CD14-positive monocyte (primary cell): Measurements from ENCODE around the gene SLC25A13. TPM values are rescaled to one million over a fixed set of nuclear protein-coding genes. Genes with fewer than 3 reads are reported as not detected.
A peak's percentile ranks its signal among the peaks of the same experiment; 100 is the strongest.

Experiments used
- DNase-seq, 3 donors: peaks; one replicate each; pipeline ENCODE4 v3.0.0-alpha.2; 2011 to 2022
- H2AFZ ChIP-seq: 2 replicates; pipeline ENCODE4 v1.6.0; 2012; ENCODE audit warnings: mild to moderate bottlenecking, low read depth, low read length, inconsistent platforms; ENCODE audit not compliant: insufficient read depth, poor library complexity, severe bottlenecking
- H3K27ac ChIP-seq, 2 donors: 1 replicate in 1 of 2; 2 replicates in 1 of 2; pipeline ENCODE4 v1.5.1; 2012 to 2013; ENCODE audit warnings: low read length in 2 of 2, control low read depth in 1 of 2, inconsistent platforms in 1 of 2, low read depth in 1 of 2, mild to moderate bottlenecking in 1 of 2
- H3K27me3 ChIP-seq, 2 donors: one replicate each; pipeline versions ENCODE4 v1.6.0 to v1.6.1; 2011 to 2013; ENCODE audit warnings: low read length in 2 of 2; ENCODE audit not compliant: control insufficient read depth in 2 of 2, insufficient read depth in 2 of 2
- H3K36me3 ChIP-seq, 2 donors: replicated peaks in 1 of 2; 1 replicate in 1 of 2; 2 replicates in 1 of 2; pipeline versions ENCODE4 v1.5.1 to v1.6.1; 2012 to 2013; ENCODE audit warnings: low read length in 2 of 2, control low read depth in 1 of 2, inconsistent platforms in 1 of 2, mild to moderate bottlenecking in 1 of 2; ENCODE audit not compliant: insufficient read depth in 2 of 2, control insufficient read depth in 1 of 2
- H3K4me1 ChIP-seq, 2 donors: 1 replicate in 1 of 2; 2 replicates in 1 of 2; pipeline versions ENCODE4 v1.5.1 to v1.6.1; 2012 to 2013; ENCODE audit warnings: low read length in 2 of 2, control low read depth in 1 of 2, inconsistent platforms in 1 of 2, mild to moderate bottlenecking in 1 of 2, moderate library complexity in 1 of 2; ENCODE audit not compliant: insufficient read depth in 2 of 2, control insufficient read depth in 1 of 2
- H3K4me2 ChIP-seq: replicated peaks from 2 replicates; pipeline ENCODE3; 2012; ENCODE audit warnings: low read length, moderate library complexity, mild to moderate bottlenecking; ENCODE audit not compliant: poor library complexity, severe bottlenecking; ENCODE audit errors: extremely low read depth
- H3K4me3 ChIP-seq, 3 experiments: fragments of 200-600 bp in 1 of 3; sonication (generic) in 1 of 3; replicated peaks in 1 of 3; 1 replicate in 2 of 3; 2 replicates in 1 of 3; pipeline ENCODE4 v1.5.1; 2011 to 2013; ENCODE audit warnings: low read length in 3 of 3, mild to moderate bottlenecking in 3 of 3, control low read depth in 2 of 3, low read depth in 2 of 3, inconsistent platforms in 1 of 3, moderate library complexity in 1 of 3
- H3K79me2 ChIP-seq: 2 replicates; pipeline ENCODE4 v1.6.0; 2012; ENCODE audit warnings: mild to moderate bottlenecking, control low read depth, inconsistent platforms, low read length, moderate library complexity; ENCODE audit not compliant: insufficient read depth
- H3K9ac ChIP-seq: 2 replicates; pipeline ENCODE4 v1.6.0; 2017; ENCODE audit warnings: low read length, mild to moderate bottlenecking; ENCODE audit not compliant: insufficient read depth, poor library complexity, severe bottlenecking
- H3K9me3 ChIP-seq, 2 donors: replicated peaks in 1 of 2; 1 replicate in 1 of 2; 2 replicates in 1 of 2; pipeline versions ENCODE4 v1.5.1 to v1.6.1; 2012 to 2013; ENCODE audit warnings: low read length in 2 of 2, control low read depth in 1 of 2; ENCODE audit not compliant: control insufficient read depth in 1 of 2, insufficient read depth in 1 of 2
- H4K20me1 ChIP-seq: 2 replicates; pipeline ENCODE4 v1.6.0; 2012; ENCODE audit warnings: mild to moderate bottlenecking, low read length, control low read depth, moderate library complexity; ENCODE audit not compliant: insufficient read depth
- H3K27ac Mint-ChIP-seq, 7 donors: one replicate each; pipeline ENCODE4 v1.8.0; 2020; ENCODE audit warnings: mild to moderate bottlenecking in 7 of 7, mixed read lengths in 7 of 7, moderate library complexity in 6 of 7, inconsistent platforms in 2 of 7
- H3K27me3 Mint-ChIP-seq, 3 donors: one replicate each; pipeline ENCODE4 v1.8.0; 2021 to 2022; ENCODE audit warnings: low read depth in 3 of 3, mild to moderate bottlenecking in 3 of 3, mixed read lengths in 3 of 3, moderate library complexity in 3 of 3, inconsistent platforms in 1 of 3
- H3K36me3 Mint-ChIP-seq, 2 donors: one replicate each; pipeline ENCODE4 v1.8.0; 2020; ENCODE audit warnings: mixed read lengths in 2 of 2, inconsistent platforms in 1 of 2, mild to moderate bottlenecking in 1 of 2
- H3K4me1 Mint-ChIP-seq: one replicate; pipeline ENCODE4 v1.8.0; 2020; ENCODE audit warnings: mild to moderate bottlenecking, mixed read lengths
- H3K4me3 Mint-ChIP-seq, 2 donors: one replicate each; pipeline ENCODE4 v1.8.0; 2020; ENCODE audit warnings: mild to moderate bottlenecking in 2 of 2, mixed read lengths in 2 of 2, moderate library complexity in 1 of 2
- H3K9me3 Mint-ChIP-seq, 7 donors: one replicate each; pipeline ENCODE4 v1.8.0; 2020 to 2022; ENCODE audit warnings: mixed read lengths in 7 of 7, mild to moderate bottlenecking in 6 of 7, moderate library complexity in 6 of 7, inconsistent platforms in 2 of 7
- WGBS: methylation state at CpG from one replicate; pipeline ENCODE4 v1.1.5; 2013; ENCODE audit warnings: missing lambda C conversion rate; ENCODE audit not compliant: insufficient coverage; 5-methylcytosine and 5-hydroxymethylcytosine counted together
- intact Hi-C, 2 donors: fragments of 100-400 bp; cut with micrococcal nuclease; formaldehyde crosslinking; loops; one replicate each; pipeline versions ENCODE4 v1.15.0 to v1.15.1; 2023
- polyA plus RNA-seq, 3 donors: library from polyadenylated mRNA; depleted of rRNA in 1 of 3; unstranded in 2 of 3; stranded (reverse) in 1 of 3; fragments of 300-500 nt in 2 of 3; fragments of >200 nt in 1 of 3; fragmentation: Illumina TruSeq in 2 of 3; gene quantifications; 1 replicate in 2 of 3; 2 replicates in 1 of 3; pipeline ENCODE4 v1.2.3, GENCODE V29; 2012 to 2021
- TF ChIP-seq, protein P1 (sequence below): fragments of 200-600 bp; IDR thresholded peaks from one replicate; pipeline ENCODE4 v1.8.0; 2022; ENCODE audit warnings: antibody characterized with exemption, mild to moderate bottlenecking

The SLC25A13 gene
- polyA plus RNA-seq, 3 donors: 12.7 to 15.7 (median 14.4) TPM

DNA sequence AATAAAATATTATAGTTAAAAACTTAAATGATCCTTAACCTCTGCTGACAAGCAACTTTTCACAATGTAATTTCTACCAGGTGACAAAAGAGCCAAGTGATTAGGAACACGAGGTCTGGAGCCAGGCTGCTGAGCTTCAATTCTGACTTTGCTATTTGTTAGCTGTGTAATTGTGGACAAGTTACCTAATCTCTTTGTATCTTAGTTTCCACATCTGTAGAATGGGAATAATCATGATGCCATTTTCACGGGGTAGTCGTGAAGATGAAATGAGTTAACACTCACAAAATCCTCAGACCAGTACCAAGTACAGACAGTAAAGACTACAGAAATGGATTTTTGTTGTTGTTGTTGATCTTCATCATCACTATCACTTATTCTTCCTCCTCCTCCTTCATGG, 144.5 kb downstream of the SLC25A13 start:
- H3K27me3 Mint-ChIP-seq: no peaks in the 10 kb centered on the region
- no peak overlapping the region for H2AFZ ChIP-seq
- no peak for DNase-seq
- intact Hi-C loops: no loop called here
- no peak overlapping the region for H3K27ac ChIP-seq
- H3K9me3 ChIP-seq: no peaks in the 10 kb centered on the region
- peaks cover 49 to 59% of the 10 kb centered on the region in 2 donors for H3K36me3 Mint-ChIP-seq
- WGBS: no CpG with 5 or more reads among the region's 3 CpGs
- no peak overlapping the region for H3K4me3 ChIP-seq
- H3K4me2 ChIP-seq: no peak overlapping the region
- TF ChIP-seq, protein P1, sequence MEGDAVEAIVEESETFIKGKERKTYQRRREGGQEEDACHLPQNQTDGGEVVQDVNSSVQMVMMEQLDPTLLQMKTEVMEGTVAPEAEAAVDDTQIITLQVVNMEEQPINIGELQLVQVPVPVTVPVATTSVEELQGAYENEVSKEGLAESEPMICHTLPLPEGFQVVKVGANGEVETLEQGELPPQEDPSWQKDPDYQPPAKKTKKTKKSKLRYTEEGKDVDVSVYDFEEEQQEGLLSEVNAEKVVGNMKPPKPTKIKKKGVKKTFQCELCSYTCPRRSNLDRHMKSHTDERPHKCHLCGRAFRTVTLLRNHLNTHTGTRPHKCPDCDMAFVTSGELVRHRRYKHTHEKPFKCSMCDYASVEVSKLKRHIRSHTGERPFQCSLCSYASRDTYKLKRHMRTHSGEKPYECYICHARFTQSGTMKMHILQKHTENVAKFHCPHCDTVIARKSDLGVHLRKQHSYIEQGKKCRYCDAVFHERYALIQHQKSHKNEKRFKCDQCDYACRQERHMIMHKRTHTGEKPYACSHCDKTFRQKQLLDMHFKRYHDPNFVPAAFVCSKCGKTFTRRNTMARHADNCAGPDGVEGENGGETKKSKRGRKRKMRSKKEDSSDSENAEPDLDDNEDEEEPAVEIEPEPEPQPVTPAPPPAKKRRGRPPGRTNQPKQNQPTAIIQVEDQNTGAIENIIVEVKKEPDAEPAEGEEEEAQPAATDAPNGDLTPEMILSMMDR: no peak
- peaks cover 0 to 1% (median 0%) of the 10 kb centered on the region in 7 donors for H3K9me3 Mint-ChIP-seq
- no peaks in the 10 kb centered on the region for H3K4me1 Mint-ChIP-seq
- H4K20me1 ChIP-seq: no peaks in the 10 kb centered on the region
- peak overlapping the region in 1 of 7 donors; percentile 76 for H3K27ac Mint-ChIP-seq
- no peak overlapping the region for H3K9ac ChIP-seq
- no peaks in the 10 kb centered on the region for H3K27me3 ChIP-seq
- peaks cover 35 to 78% of the 10 kb centered on the region in 2 donors for H3K36me3 ChIP-seq
- H3K4me1 ChIP-seq: no peaks in the 10 kb centered on the region
- no peaks in the 10 kb centered on the region for H3K79me2 ChIP-seq
- no peak overlapping the region for H3K4me3 Mint-ChIP-seq

DNA sequence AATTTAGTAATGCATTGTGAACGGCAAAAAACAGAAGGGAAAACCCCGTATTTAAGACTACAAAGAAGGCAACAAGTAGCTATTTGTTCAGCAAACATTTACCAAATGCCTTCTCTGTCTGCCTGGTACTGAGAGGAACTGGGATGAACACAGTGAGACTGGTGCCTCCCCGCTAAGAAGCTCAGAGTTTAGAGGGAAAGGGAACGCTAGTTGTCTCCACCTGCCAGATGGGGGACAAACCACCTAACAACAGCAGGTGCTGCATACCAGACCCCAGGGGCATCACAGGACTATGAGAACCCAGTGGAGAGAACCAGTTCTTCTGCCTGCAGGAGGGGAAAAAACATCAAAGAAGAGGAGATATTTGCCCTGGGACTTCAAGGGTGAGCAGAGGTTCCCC, 147.1 kb downstream of the SLC25A13 start:
- H3K4me3 Mint-ChIP-seq: no peak overlapping the region
- H3K27ac Mint-ChIP-seq: peak overlapping the region in 2 of 7 donors; percentile 8 to 14
- H3K9me3 Mint-ChIP-seq: peaks cover 0 to 1% (median 0%) of the 10 kb centered on the region in 7 donors
- H3K36me3 ChIP-seq: peaks cover 33 to 78% of the 10 kb centered on the region in 2 donors
- no peak overlapping the region for H2AFZ ChIP-seq
- no peaks in the 10 kb centered on the region for H3K27me3 ChIP-seq
- H3K4me2 ChIP-seq: no peak overlapping the region
- no peaks in the 10 kb centered on the region for H3K4me1 ChIP-seq
- no peaks in the 10 kb centered on the region for H3K4me1 Mint-ChIP-seq
- no peaks in the 10 kb centered on the region for H3K27me3 Mint-ChIP-seq
- intact Hi-C loops: no loop called here
- no peak overlapping the region for H3K27ac ChIP-seq
- TF ChIP-seq, protein P1: no peak
- WGBS: 100% methylated on average over 1 of the region's 4 CpGs
- H3K36me3 Mint-ChIP-seq: peaks cover 52 to 67% of the 10 kb centered on the region in 2 donors
- no peaks in the 10 kb centered on the region for H4K20me1 ChIP-seq
- H3K79me2 ChIP-seq: no peaks in the 10 kb centered on the region
- H3K9me3 ChIP-seq: no peaks in the 10 kb centered on the region
- no peak for DNase-seq
- no peak overlapping the region for H3K9ac ChIP-seq
- no peak overlapping the region for H3K4me3 ChIP-seq
